Fibroblast of villous mesenchyme (primary cell): Measurements from ENCODE around the gene SCN3B. TPM values are rescaled to one million over a fixed set of nuclear protein-coding genes. Genes with fewer than 3 reads are reported as not detected.

Experiments used
- DNase-seq: peaks from one replicate; pipeline ENCODE4 v3.0.0-alpha.2; 2010; ENCODE audit warnings: low read depth
- H3K4me3 ChIP-seq: 2 replicates; pipeline ENCODE4 v1.5.1; 2011; ENCODE audit warnings: low read depth, mild to moderate bottlenecking, low read length
- CTCF ChIP-seq: IDR thresholded peaks from 2 replicates; pipeline ENCODE4 v1.5.1; 2012; ENCODE audit warnings: low read depth, mild to moderate bottlenecking, low read length; ENCODE audit not compliant: insufficient read depth
- total RNA-seq: library from RNA; depleted of rRNA; stranded (reverse); fragments of >200 nt; gene quantifications from 2 replicates; pipeline ENCODE4 v1.2.3, GENCODE V29; 2012

Gene SCN3B
- total RNA-seq, 1 donor, result 0.43 TPM

- TF ChIP-seq CTCF, result no peak
- no peak for DNase-seq
- no peak overlapping the region for H3K4me3 ChIP-seq
These were observed 72.6 kb downstream of the SCN3B start for GRCh38 chr11:123581651-123582399.

- peak; percentile 25 for DNase-seq
- peak; percentile 97 for TF ChIP-seq CTCF
- H3K4me3 ChIP-seq, result no peak overlapping the region
These were observed 73.7 kb downstream of the SCN3B start for GRCh38 chr11:123580557-123581275.

- no peak for DNase-seq
- no peak overlapping the region for H3K4me3 ChIP-seq
- no peak for TF ChIP-seq CTCF
These were observed 74.3 kb downstream of the SCN3B start for GRCh38 chr11:123580137-123580536.

DNA sequence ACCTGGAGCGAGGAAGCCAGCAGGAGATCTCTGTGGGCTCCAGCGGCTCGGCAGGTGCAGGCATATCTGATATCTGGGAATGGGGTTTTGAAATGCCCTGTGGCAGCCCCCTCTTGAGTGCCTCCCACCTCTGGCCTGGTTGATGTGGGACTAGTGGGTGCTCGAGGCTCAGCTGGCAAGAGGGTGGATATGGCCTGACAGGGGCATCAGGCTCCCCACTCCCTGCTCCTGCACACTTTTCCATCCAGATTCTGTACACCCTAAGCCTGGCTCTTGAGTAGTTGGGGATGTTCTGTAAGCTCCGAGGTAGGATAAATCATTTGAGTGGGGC, 75.0 kb downstream of the SCN3B start:
- no peak for DNase-seq
- H3K4me3 ChIP-seq, result no peak overlapping the region
- TF ChIP-seq CTCF, result no peak

Other genes with a start within 250 kb of the SCN3B start
- 3.9 and 6.0 TPM in 2 replicates for gene GRAMD1B, start 224.4 kb downstream of the SCN3B start, total RNA-seq
- gene ZNF202, start 87.0 kb upstream of the SCN3B start, total RNA-seq, result 6.0 and 6.4 TPM in 2 replicates
- not detected in 2 replicates for gene OR6X1, start 99.9 kb upstream of the SCN3B start, total RNA-seq
- gene OR6M1, start 151.7 kb upstream of the SCN3B start, total RNA-seq, result not detected in 2 replicates
- not detected in 2 replicates for gene TMEM225, start 231.0 kb upstream of the SCN3B start, total RNA-seq
- not detected in 2 replicates for gene OR8D4, start 247.5 kb upstream of the SCN3B start, total RNA-seq